Measurements from ENCODE around the gene MAPRE2.
"Not testable (repeated sequence)": the region's sequence is repeated elsewhere in the genome, so short reads cannot be mapped to it uniquely, and the experiment has no call there.

The MAPRE2 gene

DNA sequence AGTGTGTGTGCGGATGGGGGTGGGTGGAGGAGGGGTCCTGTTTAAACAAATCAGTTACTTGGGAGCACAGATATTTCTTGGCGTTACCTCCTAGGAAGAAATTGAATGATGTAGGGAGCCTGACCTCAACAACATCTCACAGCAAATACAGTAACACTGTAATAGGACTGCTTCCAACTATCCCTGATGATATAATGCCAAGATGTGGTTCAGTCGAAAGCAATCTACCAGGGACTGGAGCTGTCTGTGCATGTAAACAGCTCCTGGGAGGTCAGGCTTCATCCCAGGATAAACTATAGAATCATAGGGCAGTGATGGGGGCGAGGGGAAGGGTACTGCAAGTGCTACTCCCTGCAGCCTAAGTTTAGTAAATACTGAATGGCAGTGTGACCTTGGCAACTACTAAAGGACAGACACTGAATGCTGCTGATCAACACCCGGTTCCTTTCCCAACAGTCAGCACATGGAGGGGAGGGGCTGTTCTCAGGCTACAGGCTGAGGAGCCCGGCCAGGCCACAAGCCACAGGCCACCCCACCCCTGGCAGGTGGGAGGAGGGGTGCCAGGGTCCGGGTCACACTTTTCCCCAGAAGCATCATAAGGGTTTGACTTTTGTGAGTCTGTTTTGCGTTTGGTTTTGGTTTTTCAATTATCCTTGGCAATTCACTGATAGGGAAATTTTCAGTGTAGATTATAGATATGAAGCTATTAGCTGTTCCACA lies 114.3 kb downstream of the MAPRE2 start:
- no peak for DNase-seq (ENCODE audit: low read depth)

DNA sequence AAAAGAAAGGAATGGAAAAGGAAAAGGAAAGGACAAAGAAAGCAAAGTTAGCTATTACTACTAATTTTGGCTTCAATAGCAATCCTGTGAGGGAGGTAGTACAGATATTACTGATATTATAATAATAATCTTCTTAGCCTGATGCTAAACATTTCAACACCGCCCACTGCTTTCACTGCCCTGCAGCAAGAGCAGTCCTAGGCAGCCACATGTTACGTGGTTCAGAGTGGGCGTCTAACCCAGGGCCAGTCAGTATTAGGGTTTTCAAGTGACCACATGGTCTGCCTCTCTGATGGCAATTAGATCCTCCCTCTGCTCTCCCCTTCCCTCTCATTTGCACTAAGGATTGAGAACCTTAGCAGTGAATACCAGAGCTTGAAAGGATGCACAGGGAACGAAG lies 116.0 kb downstream of the MAPRE2 start:
- no peak for DNase-seq (ENCODE audit: low read depth)

DNA sequence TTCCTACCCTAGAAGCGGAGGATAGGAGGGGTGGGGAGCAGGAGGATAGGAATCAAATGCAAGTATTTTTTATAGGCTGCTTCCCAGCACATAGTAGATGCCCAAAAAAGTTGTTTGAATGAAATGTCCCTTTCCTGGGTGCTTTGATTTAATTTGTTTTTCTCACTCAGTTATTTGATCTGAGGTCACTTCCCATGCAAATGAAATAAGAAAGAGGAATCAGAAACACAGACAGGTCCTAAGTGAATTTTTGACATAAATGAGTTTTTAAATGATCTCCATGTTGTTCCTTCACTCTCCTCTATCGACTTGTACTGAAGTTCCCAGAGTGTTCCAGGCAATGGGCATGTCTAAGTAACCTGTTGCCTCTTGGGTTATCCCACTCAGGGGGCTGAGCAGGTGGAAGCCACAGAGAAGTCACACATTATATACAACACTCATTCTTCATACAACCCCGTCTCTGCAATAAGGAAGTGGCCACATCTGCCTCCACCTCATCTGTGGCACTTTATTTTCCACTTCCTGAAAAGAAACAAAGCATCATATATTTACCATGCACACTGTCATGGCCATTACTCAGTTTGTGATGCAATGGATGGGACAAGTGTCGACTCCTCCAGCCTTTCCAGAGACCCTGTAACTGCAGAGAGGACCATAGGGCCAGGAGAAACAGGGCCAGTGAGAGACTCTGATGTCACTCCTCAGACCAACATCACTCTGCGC lies 117.7 kb downstream of the MAPRE2 start:
- DNase-seq (ENCODE audit: low read depth) = no peak

DNA sequence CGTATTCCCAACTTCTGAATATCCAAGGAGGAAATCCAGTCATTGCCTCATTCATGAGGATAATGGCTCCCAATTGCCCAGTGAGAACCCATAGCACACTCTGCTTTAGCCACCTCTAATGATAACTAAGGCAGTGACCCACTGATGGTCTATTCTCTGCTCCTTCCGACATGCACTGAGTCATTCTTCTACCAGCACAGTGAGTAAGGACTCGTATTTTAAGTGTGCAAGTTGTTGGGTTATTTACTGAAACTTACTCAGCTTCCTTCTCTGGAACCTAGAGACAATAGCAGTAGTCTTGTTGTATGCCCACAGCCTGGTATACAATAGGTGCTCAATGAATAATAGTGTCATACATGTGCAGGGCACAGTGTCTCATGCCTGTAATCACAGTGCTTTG lies 118.6 kb downstream of the MAPRE2 start:
- no peak for DNase-seq (ENCODE audit: low read depth)

DNA sequence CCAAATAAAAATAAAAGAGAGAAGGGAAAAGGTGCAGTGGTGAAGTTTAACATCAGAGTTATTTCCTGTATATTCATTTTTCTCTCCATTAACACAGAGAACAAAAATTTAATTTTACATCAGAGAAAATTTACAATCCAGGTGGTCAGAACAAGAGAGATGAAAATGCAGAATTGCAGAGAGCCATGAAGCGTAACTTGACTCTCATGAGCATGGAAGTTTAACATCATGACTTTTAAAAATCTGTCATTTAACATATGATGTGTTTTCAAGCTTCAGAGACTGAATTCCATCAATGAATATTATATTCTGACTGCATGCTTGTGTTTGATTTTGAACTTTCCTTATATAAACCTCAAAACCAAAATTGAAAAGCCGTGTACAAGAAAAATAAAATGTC lies 120.3 kb downstream of the MAPRE2 start:
- DNase-seq (ENCODE audit: low read depth) = no peak

DNA sequence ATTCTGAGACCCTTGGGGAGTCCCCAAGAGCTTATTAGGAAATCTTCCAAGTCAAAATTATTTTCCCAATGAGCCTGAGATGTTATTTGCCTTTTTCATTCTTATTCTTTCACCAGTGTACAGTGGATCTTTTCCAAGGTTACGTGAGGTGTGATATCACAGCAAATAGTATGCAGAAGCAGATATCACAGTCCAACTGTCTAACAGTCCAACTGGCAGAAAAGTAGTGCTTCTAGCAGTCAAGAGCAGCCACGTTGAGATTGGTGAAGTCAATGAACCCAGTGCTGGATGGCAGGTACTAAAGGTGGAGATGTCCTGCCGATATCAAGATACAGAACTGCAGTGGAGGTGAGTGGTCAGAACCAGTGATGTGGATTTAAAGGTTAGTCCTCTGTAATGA lies 120.7 kb downstream of the MAPRE2 start:
- DNase-seq (ENCODE audit: low read depth) = no peak

DNA sequence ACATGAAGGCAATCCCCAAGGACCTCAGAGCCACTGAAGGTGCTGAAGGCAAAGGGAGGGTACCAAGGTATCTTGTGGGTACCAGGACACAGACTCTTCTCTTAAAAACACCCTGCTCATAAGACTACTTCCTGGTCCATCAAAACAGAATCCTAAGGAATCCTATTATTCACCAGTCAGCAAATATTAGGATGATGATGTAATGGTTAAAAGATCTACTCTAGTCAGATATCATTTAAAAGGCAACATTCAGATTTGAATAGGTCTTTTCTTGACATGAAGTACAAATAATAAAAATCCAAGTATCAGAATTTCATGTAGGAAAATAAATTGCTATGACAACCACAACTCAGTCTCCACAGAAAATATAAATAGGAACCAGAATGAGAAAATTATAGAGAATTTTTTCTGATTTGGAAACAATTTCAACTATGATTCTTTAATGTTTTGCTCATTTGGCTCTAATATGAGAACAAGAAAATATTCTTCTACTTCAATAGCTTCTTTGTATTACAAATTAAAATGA lies 121.9 kb downstream of the MAPRE2 start:
- no peak for DNase-seq (ENCODE audit: low read depth)

DNA sequence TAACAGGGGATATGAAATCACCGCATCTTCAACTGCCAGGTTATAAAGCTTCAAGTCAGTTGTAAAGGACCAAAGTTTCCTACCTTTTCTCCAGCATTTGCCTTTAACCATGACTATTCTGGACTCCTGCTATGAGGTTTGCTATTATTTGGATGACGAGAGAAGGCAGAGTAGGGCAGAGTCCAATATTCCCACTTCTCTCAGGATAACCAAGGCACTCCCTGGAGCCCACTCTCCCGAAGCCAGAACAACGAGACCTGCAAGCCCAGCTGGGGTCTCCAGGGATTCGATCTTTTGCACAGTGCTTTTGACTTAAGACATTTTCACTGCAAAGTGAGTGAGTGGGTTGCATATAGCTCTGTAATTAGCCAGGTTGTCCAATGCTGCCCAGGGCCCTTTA lies 122.5 kb downstream of the MAPRE2 start:
- DNase-seq (ENCODE audit: low read depth) = no peak

DNA sequence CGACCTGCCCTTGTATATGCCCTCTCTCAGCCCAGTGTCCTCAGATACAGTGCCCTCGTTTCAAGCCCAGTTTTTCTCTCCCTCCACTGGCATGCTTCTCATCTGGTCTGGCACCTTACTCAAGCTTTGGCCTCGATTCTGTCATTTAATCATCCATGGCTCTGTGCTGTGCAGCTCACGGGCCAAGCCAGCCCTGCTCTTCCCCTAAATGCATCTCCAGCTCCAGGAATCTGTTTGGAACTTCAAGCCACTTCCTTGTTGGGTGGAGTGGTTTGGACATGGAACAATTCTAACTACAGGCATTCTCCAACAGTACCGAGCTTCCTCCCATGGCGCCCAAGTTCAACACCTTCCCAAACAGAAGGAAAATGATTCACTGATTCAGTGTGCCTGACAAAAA lies 122.9 kb downstream of the MAPRE2 start:
- DNase-seq (ENCODE audit: low read depth) = no peak

DNA sequence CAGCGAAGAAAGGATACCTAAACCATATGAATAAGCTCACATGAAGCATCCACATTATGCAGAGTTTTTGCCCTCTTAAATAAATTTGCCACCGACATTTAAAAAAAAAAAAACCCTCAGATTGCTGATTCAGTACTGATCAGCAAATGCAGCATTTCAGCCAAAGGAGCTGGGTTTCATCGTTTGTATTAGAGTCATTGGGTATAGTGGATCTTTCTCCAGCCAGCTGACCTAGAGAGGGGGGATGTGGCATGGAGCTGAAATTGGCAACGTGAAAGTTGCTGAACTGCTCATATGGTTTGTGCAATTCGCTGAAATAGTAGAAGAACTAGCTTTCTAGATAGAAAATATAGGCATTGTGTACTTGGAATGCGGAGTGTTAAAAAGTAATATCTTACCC lies 126.1 kb downstream of the MAPRE2 start:
- DNase-seq (ENCODE audit: low read depth) = no peak

DNA sequence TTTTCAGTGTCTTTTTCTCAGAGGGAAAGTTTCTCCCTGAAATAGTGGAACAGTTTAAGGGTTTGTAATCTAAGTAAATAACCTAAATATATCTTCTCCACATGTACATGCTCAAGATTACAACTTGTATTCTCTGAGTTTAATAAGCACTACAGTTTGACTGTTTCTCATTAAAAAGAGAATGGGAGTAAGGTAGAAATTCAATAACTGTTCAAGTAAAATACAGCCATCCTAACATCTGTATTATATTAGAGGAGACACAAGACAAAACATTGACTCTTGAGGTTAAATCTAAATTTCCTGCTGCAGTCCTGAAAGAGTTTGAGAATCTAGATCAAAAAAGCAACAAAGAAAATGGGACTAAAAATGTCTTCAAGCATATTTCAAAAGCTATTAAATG lies 126.6 kb downstream of the MAPRE2 start:
- no peak for DNase-seq (ENCODE audit: low read depth)

DNA sequence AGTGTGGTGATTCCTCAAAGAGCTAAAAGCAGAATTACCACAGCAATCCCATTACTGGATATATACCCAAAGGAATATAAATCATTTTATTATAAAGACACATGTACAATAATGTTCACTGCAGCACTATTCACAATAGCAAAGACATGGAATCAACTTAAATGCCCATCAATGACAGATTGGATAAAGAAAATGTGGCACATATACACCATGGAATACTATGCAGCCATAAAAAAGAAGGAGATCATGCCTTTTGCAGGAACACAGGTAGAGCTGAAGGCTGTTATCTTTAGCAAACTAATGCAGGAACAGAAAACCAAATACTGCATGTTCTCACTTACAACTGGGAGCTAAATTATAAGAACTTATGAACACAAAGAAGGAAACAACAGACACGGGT lies 129.1 kb downstream of the MAPRE2 start:
- not testable (repeated sequence) for DNase-seq (ENCODE audit: low read depth)

DNA sequence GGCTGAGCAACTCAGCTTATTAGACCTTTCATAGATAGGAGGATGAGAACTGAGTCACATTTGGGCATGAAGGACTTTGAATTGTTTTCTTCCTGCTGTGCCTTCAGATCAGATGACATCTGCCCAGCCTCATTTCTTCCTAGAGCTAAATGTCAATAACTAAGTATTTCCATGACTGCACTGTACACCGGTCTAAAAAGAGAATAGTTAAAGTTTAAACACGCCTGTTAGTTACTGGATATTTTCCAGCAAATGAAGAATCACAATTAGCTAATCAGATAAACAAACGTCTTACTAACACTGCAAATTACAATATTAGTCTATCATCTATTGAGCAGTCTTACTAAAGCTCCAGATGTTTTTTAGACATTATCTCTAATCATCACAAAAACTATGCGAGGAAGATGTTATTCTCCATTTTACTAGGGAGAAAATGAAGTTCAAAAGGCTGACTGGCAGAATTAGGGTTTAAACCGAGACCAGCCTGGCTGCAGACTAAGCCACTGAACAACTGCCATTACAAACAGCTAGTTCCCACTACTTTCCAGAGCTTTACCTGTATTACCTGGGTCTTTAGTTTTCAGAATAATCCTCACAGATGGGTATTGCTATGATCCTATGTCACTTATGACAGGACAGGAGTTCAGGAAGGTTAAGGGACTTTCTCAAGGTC lies 130.2 kb downstream of the MAPRE2 start:
- no peak for DNase-seq (ENCODE audit: low read depth)

DNA sequence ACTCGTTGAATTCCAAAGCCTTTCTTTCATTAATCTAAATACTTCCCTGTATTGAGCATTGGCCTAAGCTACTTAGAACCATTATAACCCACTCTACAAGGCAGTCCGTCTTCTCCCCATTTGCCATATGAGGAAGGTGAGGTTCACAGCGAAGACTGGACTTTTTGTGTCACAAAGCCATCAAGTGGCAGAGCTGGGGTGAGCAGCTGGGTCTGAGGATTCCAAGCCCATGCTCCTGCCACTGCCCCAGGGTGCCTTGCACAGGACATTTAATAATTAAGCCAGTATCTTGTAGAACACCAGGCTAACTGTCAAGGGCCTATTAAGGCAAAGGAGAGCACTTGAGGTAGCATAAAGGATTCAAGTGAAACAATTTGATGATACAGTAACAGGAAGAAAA lies 130.8 kb downstream of the MAPRE2 start:
- no peak for DNase-seq (ENCODE audit: low read depth)

DNA sequence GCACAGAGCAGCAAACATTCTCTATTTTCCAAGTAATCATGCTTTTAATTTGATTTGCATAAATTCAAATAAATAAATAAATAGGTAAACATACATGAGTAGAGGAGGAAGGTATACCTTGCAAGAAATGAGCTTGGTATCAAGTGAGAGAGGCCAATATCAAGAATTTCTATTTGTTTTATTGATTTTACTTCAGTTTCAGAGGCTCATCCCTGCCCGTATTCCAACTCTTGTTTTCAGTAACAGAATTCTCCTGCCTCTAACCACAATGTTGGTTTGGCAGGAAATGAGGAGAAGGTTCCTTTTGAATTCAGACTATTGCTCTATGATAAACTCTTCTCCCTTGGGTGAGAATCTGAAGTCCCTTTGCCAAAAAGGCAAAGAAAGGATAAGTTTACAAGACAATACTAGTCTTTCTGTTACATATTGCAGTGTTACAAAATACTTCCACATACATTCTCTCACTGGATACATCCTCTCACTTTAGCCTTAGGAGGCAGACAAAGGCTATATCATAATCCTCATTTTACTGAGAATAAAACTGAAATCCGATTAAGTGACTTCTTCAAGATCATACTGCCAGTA lies 131.3 kb downstream of the MAPRE2 start:
- no peak for DNase-seq (ENCODE audit: low read depth)

DNA sequence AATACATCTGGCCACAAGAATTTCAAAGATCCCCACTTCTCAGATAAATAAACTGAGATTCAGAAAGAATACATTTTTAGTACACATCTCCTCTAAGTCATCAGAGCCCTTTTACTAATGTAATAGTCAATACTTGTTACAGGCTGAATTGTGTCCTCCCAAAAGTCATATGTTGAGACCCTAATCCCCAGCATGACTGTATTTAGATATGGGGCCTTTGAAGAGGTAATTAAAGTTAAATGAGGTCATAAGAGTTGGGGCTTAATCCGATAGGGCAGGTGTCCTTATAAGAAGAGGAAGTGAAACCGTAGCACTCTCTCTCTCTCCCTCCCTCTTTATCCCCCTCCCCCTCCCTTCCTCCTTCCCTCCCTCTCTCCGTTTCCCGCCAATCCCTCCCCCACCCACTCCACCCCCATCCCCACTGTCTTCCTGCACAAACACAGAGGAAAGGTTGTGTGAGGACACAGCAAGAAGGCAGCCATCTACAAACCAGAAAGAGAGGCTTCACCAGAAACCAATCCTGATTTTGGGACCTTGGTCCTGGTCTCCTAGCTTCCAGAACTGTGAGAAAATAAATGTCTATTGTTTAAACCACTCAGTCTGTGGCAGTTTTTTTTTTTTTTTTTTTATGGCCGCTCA lies 133.0 kb downstream of the MAPRE2 start:
- DNase-seq (ENCODE audit: low read depth) = no peak

DNA sequence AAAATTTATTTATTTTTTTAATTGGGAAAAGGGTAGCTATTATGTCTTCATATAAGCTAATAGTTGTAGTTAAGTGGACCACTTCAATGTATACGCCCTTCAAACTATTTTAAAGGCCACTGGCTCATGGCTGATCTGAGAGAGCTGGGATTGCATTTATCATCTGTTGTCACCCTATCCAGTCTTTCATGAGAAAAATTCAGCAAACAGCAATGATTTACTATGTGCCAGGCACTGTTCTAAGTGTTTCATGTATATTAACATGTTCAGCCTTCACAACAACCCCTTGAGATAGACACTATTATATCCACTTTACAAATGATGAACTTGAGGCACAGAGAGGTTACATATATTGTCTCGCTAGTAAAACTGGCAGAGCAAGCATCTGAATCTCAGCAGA lies 133.5 kb downstream of the MAPRE2 start:
- no peak for DNase-seq (ENCODE audit: low read depth)

DNA sequence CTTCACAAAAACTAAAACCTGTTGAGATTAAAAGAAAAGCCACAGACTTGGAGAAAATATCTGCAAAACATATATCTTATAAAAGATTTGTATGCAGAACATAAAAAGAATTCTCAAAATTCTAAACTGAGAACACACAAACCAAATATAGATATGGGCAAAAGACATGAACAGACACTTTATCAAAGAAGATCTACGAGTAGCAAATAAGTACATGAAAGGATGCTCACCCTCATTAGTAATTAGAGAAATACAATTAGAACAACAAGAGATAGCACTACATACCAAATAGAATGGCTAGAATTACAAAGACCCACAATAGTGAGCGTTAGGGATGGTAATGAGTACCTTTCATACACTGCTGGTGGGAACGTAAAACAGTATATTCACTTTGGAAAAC lies 135.7 kb downstream of the MAPRE2 start:
- no peak for DNase-seq (ENCODE audit: low read depth)

DNA sequence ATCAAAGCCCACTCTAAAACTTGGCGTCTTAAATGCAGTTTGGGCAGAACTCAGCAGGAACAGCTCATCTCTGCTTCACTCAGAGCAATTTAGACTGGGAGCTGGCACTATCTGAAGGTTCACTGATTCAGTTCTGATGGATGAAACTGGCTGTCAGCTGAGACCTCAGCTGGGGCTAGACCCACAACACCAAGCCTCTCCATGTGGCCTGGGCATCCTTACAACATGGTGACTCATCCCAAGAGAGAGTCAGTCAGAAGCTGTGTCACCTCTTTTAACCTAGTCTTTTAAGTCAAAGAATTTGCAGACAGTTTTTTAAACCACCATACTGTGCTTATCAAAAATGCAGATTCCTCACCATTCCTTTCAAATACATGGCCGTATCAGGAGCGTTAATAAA lies 137.0 kb downstream of the MAPRE2 start:
- no peak for DNase-seq (ENCODE audit: low read depth)

DNA sequence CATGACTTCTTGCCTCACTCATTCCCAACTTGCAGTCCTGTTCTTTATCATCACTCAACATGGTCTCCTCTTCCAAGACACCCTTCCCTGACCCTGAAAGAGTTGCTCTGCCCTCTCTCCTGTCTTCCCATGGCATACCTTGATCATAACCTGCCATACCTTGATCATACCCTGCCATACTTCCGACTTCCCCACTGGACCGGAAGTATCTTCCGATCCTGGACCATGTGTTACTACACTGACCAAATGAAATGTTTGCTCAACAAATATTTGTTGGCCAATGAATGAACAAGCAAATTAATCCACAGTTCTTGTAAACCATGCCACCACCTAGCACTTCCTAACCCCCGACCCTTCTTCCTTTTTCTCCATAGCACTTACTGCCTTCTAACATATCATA lies 138.7 kb downstream of the MAPRE2 start:
- no peak for DNase-seq (ENCODE audit: low read depth)

DNA sequence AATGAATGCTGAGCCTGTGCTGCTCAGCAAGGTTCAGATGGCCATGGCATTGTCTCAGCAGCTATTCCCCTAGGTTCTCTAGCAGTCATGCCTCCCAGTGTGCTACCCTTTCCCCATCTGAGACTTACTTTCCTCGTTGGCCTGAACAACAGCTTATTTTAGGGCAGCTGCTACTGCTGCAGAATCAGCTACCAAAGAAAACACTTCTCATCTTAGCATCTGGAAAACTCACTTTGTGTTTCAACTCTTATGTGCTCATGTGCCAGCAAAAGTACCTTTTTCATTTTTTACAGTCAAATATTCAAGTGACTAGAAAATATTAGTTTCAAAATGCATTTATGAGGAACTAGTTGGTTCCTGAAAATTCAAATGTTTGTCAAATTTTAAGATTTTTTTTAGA lies 139.2 kb downstream of the MAPRE2 start:
- DNase-seq (ENCODE audit: low read depth) = no peak

DNA sequence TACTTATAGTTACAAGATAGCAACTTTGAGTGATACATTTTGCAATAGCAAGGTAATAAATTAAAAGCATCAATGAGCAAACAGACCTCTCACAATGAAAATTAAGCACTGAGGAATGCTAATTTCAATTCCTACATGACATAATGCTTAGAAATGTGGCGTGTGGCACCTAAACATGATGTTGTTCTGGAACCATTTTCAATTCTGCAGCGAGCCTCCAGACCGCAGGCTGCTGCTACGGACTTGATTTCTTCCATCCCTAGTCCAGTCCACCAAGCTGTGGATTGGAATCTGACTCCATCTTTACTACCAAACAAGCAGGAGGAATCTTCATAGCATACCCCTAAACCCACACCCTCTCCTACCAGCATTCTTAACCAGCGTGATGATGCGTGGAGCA lies 140.9 kb downstream of the MAPRE2 start:
- DNase-seq (ENCODE audit: low read depth) = no peak
